Fibroblast of mammary gland (primary cell): ENCODE results near the gene CNTN5.

Experiments
- DNase-seq: peaks from one replicate; pipeline ENCODE4 v3.0.0-alpha.2; 2010; ENCODE audit warnings: low read depth
- H3K4me3 ChIP-seq: 2 replicates; pipeline ENCODE4 v1.5.1; 2011; ENCODE audit warnings: low read depth, mild to moderate bottlenecking, low read length, moderate library complexity; ENCODE audit not compliant: control insufficient read depth
- TF ChIP-seq, protein P1 (sequence below): conservative IDR thresholded peaks from 2 replicates; pipeline ENCODE4 v1.5.1; 2011; ENCODE audit warnings: low read depth, low read length, inconsistent platforms; ENCODE audit not compliant: control insufficient read depth, insufficient read depth

CNTN5 gene

DNA sequence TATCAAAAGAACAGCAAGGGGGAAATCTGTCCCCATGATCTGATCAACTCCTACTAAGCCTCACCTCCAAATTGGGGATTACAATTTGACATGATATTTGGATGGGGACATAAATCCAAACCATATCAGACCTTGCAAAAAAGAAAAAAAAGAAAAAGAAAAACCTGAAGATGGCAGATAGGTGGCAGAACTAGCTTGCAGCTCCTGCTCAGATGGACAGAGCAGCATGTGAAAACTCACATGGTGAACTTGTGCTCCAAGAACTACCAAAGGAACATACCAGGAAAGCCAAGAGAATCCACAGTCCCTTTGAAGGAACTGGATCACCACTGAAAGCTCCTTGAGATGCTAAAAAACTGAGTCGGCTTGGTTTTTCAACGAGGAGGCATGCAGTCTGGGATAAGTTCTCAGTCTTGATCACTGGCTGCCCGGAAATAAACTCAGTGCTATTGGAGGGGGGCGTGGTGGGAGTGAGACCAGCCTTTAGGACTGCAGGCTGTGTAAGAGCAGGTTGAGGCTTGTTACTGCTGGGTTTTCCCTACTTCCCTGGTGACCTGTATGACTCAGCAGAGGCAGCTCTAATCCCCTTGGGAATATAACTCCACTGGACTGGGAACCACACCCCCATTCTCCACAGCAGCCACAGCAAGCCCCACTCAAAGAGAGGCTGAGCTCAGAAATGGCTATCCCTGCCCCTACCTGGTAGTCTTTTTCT lies 1308.0 kb downstream of the CNTN5 start:
- H3K4me3 ChIP-seq = no peak overlapping the region
- DNase-seq = peak; percentile 1
- TF ChIP-seq, protein P1, sequence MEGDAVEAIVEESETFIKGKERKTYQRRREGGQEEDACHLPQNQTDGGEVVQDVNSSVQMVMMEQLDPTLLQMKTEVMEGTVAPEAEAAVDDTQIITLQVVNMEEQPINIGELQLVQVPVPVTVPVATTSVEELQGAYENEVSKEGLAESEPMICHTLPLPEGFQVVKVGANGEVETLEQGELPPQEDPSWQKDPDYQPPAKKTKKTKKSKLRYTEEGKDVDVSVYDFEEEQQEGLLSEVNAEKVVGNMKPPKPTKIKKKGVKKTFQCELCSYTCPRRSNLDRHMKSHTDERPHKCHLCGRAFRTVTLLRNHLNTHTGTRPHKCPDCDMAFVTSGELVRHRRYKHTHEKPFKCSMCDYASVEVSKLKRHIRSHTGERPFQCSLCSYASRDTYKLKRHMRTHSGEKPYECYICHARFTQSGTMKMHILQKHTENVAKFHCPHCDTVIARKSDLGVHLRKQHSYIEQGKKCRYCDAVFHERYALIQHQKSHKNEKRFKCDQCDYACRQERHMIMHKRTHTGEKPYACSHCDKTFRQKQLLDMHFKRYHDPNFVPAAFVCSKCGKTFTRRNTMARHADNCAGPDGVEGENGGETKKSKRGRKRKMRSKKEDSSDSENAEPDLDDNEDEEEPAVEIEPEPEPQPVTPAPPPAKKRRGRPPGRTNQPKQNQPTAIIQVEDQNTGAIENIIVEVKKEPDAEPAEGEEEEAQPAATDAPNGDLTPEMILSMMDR = no peak

- H3K4me3 ChIP-seq = no peak overlapping the region
- TF ChIP-seq, protein P1 = no peak
- DNase-seq = no peak
These were observed 1308.6 kb downstream of the CNTN5 start for GRCh38 chr11:100329352-100329751.

DNA sequence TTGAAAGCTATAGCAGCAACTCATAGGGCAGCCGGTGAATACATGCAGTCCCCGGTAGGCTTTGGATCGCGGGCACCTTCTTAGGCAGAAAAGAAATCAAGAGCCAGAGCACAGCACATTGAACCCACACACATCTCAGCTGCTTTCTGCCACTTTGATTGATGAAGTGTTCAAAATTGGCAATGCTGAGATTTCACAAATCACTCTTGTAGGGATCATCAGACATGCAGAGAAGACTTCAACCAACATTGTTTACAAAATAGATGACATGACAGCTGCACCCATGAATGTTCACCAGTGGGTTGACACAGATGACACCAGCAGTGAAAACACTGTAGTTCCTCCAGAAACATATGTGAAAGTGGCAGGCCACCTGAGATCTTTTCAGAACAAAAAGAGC lies 1316.1 kb downstream of the CNTN5 start:
- TF ChIP-seq, protein P1 = no peak
- H3K4me3 ChIP-seq = no peak overlapping the region
- no peak for DNase-seq

- TF ChIP-seq, protein P1 = no peak
- no peak for DNase-seq
- H3K4me3 ChIP-seq = no peak overlapping the region
These were observed 1317.5 kb downstream of the CNTN5 start for GRCh38 chr11:100338144-100338840.

DNA sequence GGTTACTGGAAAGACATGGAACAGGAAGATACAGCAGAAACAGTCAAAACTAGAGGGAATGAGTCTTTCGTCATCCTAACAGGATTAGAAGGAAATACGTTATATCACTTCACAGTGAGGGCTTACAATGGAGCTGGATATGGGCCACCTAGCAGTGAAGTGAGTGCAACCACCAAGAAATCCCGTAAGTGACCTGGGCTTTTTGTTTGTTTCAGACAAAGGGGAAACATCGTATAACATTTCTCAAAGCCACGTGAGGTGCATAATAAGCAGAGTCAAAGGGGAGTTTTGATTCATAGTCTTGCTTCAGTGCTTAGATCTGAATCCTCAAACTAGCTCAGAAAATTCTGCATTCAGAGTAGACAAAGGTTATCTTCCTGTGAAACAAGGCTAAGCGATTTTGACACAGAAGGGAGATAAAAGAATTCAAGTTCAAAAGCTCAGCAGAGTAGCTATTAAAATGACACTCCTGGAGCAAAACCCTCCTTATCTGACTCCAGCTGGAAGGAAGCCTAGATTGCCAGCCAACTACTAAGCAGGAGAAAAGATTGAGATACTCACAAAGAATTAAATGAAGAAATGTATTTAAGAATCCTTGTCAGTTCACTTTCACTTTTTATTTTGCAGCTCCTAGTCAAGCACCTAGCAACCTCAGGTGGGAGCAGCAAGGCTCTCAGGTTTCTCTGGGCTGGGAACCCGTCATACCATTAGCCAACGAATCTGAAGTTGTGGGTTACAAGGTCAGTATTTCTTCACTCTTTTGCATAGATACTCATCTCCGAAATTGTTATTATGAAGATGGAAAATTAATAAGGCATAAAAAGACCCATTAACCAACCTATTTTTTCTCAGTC lies 1319.9 kb downstream of the CNTN5 start:
- TF ChIP-seq, protein P1 = no peak
- no peak overlapping the region for H3K4me3 ChIP-seq
- no peak for DNase-seq

DNA sequence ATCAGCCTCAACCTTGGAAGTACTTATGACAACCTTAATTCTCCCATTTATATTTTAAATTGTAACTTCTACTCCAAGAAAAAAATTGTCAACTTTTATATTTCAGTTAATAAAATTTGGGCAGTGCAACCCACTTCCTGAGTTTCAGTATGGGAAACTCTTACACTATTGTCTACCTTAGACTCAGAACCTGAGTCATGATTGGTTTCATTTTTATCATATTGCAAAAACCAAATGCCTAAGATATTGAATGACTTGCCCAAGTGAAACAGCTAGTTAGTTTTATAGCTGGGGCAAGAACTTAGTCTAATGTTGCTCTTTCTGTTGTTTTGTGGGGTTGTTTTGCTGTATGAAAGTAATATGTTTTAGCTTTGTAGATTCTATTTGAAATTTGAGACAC lies 1332.3 kb downstream of the CNTN5 start:
- DNase-seq = no peak
- H3K4me3 ChIP-seq = no peak overlapping the region
- TF ChIP-seq, protein P1 = no peak
